K562 (cell line): ENCODE data around the gene IQCK. TPM values are rescaled to one million over a fixed set of nuclear protein-coding genes. Genes with fewer than 3 reads are reported as not detected.

Experiments
- ARNT ChIP-seq, 2 experiments: fragments of 450-650 bp; IDR thresholded peaks; 2 replicates each; pipeline ENCODE4 v1.6.1; 2016; ENCODE audit warnings: mild to moderate bottlenecking in 1 of 2
- CBFA2T3 ChIP-seq: fragments of 450-650 bp; IDR thresholded peaks from 2 replicates; pipeline ENCODE4 v1.6.1; 2017
- CXXC5 ChIP-seq: fragments of 250-450 bp; sonication (Bioruptor Pico); IDR thresholded peaks from 2 replicates; pipeline ENCODE4 v1.8.0; 2022; ENCODE audit warnings: inconsistent platforms, mild to moderate bottlenecking, moderate library complexity
- EP300 ChIP-seq: IDR thresholded peaks from 2 replicates; pipeline ENCODE4 v1.6.1; 2012; ENCODE audit warnings: low read length, improper control_type of control experiment
- FOXK2 ChIP-seq, 2 experiments: fragments of 450-650 bp; IDR thresholded peaks in 1 of 2; conservative IDR thresholded peaks in 1 of 2; 2 replicates each; pipeline ENCODE4 v1.6.1; 2016; ENCODE audit warnings: low read depth in 2 of 2, mild to moderate bottlenecking in 1 of 2
- KLF16 ChIP-seq: IDR thresholded peaks from 2 replicates; pipeline ENCODE4 v1.6.1; 2016; ENCODE audit warnings: antibody characterized with exemption
- MEF2A ChIP-seq: IDR thresholded peaks from 2 replicates; pipeline ENCODE4 v1.6.1; 2011; ENCODE audit warnings: low read depth, mild to moderate bottlenecking, low read length, moderate library complexity; ENCODE audit not compliant: control insufficient read depth
- NBN ChIP-seq: fragments of 450-650 bp; IDR thresholded peaks from 2 replicates; pipeline ENCODE4 v1.6.1; 2016; ENCODE audit warnings: low read depth, mild to moderate bottlenecking
- RCOR1 ChIP-seq, 2 experiments: IDR thresholded peaks; 2 replicates each; pipeline ENCODE4 v1.6.1; 2012; ENCODE audit warnings: low read depth in 2 of 2, low read length in 2 of 2, borderline replicate concordance in 1 of 2, improper control_type of control experiment in 1 of 2
- SMARCA4 ChIP-seq: fragments of 450-650 bp; IDR thresholded peaks from 2 replicates; pipeline ENCODE4 v1.6.1; 2016
- SMARCE1 ChIP-seq: fragments of 450-650 bp; IDR thresholded peaks from 2 replicates; pipeline ENCODE4 v1.7.1; 2016; ENCODE audit warnings: mild to moderate bottlenecking
- TRIM24 ChIP-seq, 2 experiments: fragments of 450-650 bp; IDR thresholded peaks; 2 replicates each; pipeline ENCODE4 v1.6.1; 2016
- ZFPM2 ChIP-seq: fragments of 250-450 bp; sonication (Bioruptor Pico); IDR thresholded peaks from 2 replicates; pipeline ENCODE4 v1.5.1; 2022; ENCODE audit warnings: mild to moderate bottlenecking
- ZNF354B ChIP-seq: fragments of 250-450 bp; sonication (Bioruptor Pico); IDR thresholded peaks from 2 replicates; pipeline ENCODE4 v1.4.0; 2020
- polyA plus RNA-seq, 8 experiments: library from polyadenylated mRNA; depleted of rRNA in 4 of 8; stranded (reverse) in 5 of 8; unstranded in 3 of 8; fragments of >200 nt; fragmentation: Nextera tagmentation in 2 of 8; fragmentation: Illumina TruSeq in 1 of 8; extraction: Ambion mirVana in 2 of 8; extraction: Trizol in 1 of 8; gene quantifications; 2 replicates each; pipeline versions ENCODE4 v1.2.1 to v1.2.3, GENCODE V29; 2011 to 2014; ENCODE audit warnings: inconsistent platforms in 1 of 8, missing spikeins in 1 of 8
- total RNA-seq, 7 experiments: library from RNA; depleted of rRNA in 6 of 7; stranded (reverse); fragments of >200 nt in 6 of 7; fragmentation: Illumina TruSeq in 2 of 7; extraction: Trizol in 2 of 7; gene quantifications; 2 replicates each; pipeline versions ENCODE4 v1.2.1 to v1.2.3, GENCODE V29; 2011 to 2021; ENCODE audit warnings: low replicate concordance in 1 of 7
- TF ChIP-seq, protein P1 (sequence below): fragments of 200-800 bp; sonication (Bioruptor generic); IDR thresholded peaks from 2 replicates; pipeline ENCODE4 v1.6.1; 2017; ENCODE audit warnings: missing genetic modification characterization, missing compliant biosample characterization
- TF ChIP-seq, protein P2 (sequence below): fragments of 250-450 bp; sonication (Bioruptor Pico); IDR thresholded peaks from 2 replicates; pipeline ENCODE4 v1.5.0; 2021; ENCODE audit warnings: mild to moderate bottlenecking, borderline replicate concordance
- TF ChIP-seq, protein P3 (sequence below): fragments of 450-650 bp; formaldehyde crosslinking; IDR thresholded peaks from 2 replicates; pipeline ENCODE4 v1.4.0; 2020; ENCODE audit warnings: mild to moderate bottlenecking, moderate library complexity
- TF ChIP-seq, protein P4 (sequence below): fragments of 450-650 bp; IDR thresholded peaks from 2 replicates; pipeline ENCODE4 v1.6.1; 2014; ENCODE audit warnings: low read depth, mild to moderate bottlenecking, moderate library complexity, borderline replicate concordance
- TF ChIP-seq, protein P5 (sequence below), 2 experiments: IDR thresholded peaks; 2 replicates each; pipeline ENCODE4 v1.6.1; 2011; ENCODE audit warnings: borderline replicate concordance in 1 of 2, control low read depth in 1 of 2, low read depth in 1 of 2, low read length in 1 of 2, mild to moderate bottlenecking in 1 of 2, mixed read lengths in 1 of 2, moderate library complexity in 1 of 2; ENCODE audit not compliant: insufficient read depth in 1 of 2, insufficient read length in 1 of 2, poor library complexity in 1 of 2, severe bottlenecking in 1 of 2; ENCODE audit errors: extremely low read depth in 1 of 2

Gene IQCK
- total and polyA plus RNA-seq, 9 of the 15 experiments (the other 6 are each of a cell fraction or from before 2014, with no cell fraction given) = 5.2 to 12.2 (median 7.3) TPM

DNA sequence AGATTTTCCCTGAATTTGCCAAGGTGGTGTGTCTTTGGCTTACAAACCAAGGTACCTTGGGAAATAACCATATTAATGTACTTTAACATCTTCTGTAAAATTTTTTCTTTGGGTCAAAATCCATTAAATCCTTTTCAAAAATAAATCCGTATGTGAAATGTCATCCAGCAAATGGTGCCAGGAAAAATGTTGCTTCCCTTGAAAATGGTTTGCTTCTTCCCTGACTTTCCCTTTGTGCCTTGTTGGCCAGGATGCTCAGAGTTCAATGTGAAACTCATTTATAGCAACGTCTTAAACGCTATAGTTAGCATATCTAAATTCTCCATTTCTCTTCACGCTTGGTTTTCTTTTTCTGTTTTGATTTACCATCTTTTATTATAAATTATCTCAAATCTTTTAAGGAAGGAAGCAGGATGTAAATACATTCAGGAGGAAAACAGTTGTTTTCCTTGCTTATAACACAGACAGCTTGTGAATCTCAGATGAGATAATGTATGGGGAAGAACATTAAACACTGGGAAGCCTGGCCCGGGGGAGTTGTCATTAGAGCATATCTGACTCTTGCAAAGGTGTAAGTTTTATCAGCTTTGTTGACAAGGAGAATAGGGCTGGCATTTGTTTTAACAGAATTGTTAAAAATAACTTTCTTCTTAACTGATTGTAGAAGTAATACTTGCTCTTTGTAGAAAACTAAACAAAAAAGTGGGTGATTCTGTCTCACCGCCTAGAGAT is 124.5 kb downstream of the IQCK start (continued):
- TF ChIP-seq, protein P1, sequence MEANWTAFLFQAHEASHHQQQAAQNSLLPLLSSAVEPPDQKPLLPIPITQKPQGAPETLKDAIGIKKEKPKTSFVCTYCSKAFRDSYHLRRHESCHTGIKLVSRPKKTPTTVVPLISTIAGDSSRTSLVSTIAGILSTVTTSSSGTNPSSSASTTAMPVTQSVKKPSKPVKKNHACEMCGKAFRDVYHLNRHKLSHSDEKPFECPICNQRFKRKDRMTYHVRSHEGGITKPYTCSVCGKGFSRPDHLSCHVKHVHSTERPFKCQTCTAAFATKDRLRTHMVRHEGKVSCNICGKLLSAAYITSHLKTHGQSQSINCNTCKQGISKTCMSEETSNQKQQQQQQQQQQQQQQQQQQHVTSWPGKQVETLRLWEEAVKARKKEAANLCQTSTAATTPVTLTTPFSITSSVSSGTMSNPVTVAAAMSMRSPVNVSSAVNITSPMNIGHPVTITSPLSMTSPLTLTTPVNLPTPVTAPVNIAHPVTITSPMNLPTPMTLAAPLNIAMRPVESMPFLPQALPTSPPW (CRISPR knock-in tag) = peak; percentile 36; the same call in 1 of the 2 replicates
- TF ChIP-seq NBN (0 out of 2 replicates have a peak, but pooled peaks have one; percentile 14), FOXK2 (conservative IDR thresholded peaks at IDR 0.05 in 1 of 2, IDR thresholded peaks at IDR 0.05 in 1 of 2; ENCODE audit: low read depth in 2 of 2) (peak in 1 of 2 experiments; percentile 54; a peak in 3 of 4 replicates), CBFA2T3 (peak; percentile 91), TRIM24 (IDR thresholded peaks at IDR 0.05) (peak in 1 of 2 experiments; percentile 58; a peak in 1 of 4 replicates), SMARCE1 (peak; percentile 87), RCOR1 (IDR thresholded peaks at IDR 0.05; ENCODE audit: borderline replicate concordance in 1 of 2, low read depth in 2 of 2, low read length in 2 of 2) (peak in 1 of 2 experiments; percentile 83; a peak in 2 of 4 replicates), ARNT (IDR thresholded peaks at IDR 0.05) (0 out of 4 replicates have a peak, but pooled peaks have one; percentile 15 to 23), ZNF354B (CRISPR knock-in tag) (no peak), EP300 (peak; percentile 90), SMARCA4 (peak; percentile 89), CXXC5 (CRISPR knock-in tag) (0 out of 2 replicates have a peak, but pooled peaks have one; percentile 24), KLF16 (peak; percentile 88), ZFPM2 (CRISPR knock-in tag) (no peak), MEF2A (peak; percentile 57; the same call in 1 of the 2 replicates)
- TF ChIP-seq, protein P2, sequence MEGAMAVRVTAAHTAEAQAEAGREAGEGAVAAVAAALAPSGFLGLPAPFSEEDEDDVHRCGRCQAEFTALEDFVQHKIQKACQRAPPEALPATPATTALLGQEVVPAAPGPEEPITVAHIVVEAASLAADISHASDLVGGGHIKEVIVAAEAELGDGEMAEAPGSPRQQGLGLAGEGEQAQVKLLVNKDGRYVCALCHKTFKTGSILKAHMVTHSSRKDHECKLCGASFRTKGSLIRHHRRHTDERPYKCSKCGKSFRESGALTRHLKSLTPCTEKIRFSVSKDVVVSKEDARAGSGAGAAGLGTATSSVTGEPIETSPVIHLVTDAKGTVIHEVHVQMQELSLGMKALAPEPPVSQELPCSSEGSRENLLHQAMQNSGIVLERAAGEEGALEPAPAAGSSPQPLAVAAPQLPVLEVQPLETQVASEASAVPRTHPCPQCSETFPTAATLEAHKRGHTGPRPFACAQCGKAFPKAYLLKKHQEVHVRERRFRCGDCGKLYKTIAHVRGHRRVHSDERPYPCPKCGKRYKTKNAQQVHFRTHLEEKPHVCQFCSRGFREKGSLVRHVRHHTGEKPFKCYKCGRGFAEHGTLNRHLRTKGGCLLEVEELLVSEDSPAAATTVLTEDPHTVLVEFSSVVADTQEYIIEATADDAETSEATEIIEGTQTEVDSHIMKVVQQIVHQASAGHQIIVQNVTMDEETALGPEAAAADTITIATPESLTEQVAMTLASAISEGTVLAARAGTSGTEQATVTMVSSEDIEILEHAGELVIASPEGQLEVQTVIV (CRISPR knock-in tag) = no peak
- TF ChIP-seq, protein P3, sequence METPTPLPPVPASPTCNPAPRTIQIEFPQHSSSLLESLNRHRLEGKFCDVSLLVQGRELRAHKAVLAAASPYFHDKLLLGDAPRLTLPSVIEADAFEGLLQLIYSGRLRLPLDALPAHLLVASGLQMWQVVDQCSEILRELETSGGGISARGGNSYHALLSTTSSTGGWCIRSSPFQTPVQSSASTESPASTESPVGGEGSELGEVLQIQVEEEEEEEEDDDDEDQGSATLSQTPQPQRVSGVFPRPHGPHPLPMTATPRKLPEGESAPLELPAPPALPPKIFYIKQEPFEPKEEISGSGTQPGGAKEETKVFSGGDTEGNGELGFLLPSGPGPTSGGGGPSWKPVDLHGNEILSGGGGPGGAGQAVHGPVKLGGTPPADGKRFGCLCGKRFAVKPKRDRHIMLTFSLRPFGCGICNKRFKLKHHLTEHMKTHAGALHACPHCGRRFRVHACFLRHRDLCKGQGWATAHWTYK (CRISPR knock-in tag) = 0 out of 2 replicates have a peak, but pooled peaks have one; percentile 32
- TF ChIP-seq, protein P4, sequence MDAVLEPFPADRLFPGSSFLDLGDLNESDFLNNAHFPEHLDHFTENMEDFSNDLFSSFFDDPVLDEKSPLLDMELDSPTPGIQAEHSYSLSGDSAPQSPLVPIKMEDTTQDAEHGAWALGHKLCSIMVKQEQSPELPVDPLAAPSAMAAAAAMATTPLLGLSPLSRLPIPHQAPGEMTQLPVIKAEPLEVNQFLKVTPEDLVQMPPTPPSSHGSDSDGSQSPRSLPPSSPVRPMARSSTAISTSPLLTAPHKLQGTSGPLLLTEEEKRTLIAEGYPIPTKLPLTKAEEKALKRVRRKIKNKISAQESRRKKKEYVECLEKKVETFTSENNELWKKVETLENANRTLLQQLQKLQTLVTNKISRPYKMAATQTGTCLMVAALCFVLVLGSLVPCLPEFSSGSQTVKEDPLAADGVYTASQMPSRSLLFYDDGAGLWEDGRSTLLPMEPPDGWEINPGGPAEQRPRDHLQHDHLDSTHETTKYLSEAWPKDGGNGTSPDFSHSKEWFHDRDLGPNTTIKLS = no peak
- TF ChIP-seq, protein P5, sequence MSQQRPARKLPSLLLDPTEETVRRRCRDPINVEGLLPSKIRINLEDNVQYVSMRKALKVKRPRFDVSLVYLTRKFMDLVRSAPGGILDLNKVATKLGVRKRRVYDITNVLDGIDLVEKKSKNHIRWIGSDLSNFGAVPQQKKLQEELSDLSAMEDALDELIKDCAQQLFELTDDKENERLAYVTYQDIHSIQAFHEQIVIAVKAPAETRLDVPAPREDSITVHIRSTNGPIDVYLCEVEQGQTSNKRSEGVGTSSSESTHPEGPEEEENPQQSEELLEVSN (IDR thresholded peaks at IDR 0.05; ENCODE audit: borderline replicate concordance in 1 of 2, extremely low read depth in 1 of 2, insufficient read depth in 1 of 2, insufficient read length in 1 of 2, low read depth in 1 of 2, low read length in 1 of 2, poor library complexity in 1 of 2, severe bottlenecking in 1 of 2) = no peak
